PFSK-1 (cell line): ENCODE data around the gene CPSF2.

Experiments used
- FOXP2 ChIP-seq: optimal IDR thresholded peaks from 2 replicates; pipeline ENCODE3; 2011; ENCODE audit warnings: borderline replicate concordance, control low read depth, inconsistent platforms; ENCODE audit not compliant: insufficient read depth; ENCODE audit errors: extremely low read length, extremely low read depth
- POLR2AphosphoS5 ChIP-seq: IDR thresholded peaks from 2 replicates; pipeline ENCODE4 v1.6.1; 2012; ENCODE audit warnings: low read depth, mild to moderate bottlenecking, control low read depth, low read length, moderate library complexity
- SIN3A ChIP-seq: IDR thresholded peaks from 2 replicates; pipeline ENCODE4 v1.6.1; 2012; ENCODE audit warnings: mild to moderate bottlenecking, low read length, moderate library complexity, borderline replicate concordance; ENCODE audit not compliant: insufficient read depth
- TAF1 ChIP-seq: IDR thresholded peaks from 2 replicates; pipeline ENCODE4 v1.6.1; 2012; ENCODE audit warnings: low read length, control low read depth, borderline replicate concordance; ENCODE audit not compliant: insufficient read depth
- TF ChIP-seq, protein P1 (sequence below), 2 experiments: IDR thresholded peaks; 2 replicates each; pipeline versions ENCODE4 v1.6.1 to v1.8.0; 2011 to 2012; ENCODE audit warnings: low read depth in 2 of 2, low read length in 2 of 2, control low read depth in 1 of 2, inconsistent platforms in 1 of 2, mild to moderate bottlenecking in 1 of 2, moderate library complexity in 1 of 2; ENCODE audit not compliant: insufficient read depth in 1 of 2

Gene CPSF2

DNA sequence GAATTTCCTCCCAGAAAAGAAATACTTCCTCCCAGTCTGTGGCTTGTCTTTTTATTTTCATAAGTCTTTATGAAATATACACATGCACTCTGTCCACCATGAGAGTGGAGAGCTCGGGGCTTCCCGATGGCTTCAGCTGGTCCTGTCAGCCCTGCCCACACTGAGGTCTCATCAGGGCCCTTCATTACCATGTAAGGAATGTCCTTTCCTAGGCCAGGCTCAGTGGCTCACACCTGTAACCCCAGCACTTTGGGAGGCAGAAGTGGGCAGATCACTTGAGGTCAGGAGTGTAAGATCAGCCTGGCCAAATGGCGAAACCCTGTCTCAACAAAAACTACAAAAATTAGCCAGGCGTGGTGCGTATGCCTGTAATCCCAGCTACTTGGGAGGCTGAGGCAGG lies 77.0 kb downstream of the CPSF2 start:
- TF ChIP-seq, protein P1, sequence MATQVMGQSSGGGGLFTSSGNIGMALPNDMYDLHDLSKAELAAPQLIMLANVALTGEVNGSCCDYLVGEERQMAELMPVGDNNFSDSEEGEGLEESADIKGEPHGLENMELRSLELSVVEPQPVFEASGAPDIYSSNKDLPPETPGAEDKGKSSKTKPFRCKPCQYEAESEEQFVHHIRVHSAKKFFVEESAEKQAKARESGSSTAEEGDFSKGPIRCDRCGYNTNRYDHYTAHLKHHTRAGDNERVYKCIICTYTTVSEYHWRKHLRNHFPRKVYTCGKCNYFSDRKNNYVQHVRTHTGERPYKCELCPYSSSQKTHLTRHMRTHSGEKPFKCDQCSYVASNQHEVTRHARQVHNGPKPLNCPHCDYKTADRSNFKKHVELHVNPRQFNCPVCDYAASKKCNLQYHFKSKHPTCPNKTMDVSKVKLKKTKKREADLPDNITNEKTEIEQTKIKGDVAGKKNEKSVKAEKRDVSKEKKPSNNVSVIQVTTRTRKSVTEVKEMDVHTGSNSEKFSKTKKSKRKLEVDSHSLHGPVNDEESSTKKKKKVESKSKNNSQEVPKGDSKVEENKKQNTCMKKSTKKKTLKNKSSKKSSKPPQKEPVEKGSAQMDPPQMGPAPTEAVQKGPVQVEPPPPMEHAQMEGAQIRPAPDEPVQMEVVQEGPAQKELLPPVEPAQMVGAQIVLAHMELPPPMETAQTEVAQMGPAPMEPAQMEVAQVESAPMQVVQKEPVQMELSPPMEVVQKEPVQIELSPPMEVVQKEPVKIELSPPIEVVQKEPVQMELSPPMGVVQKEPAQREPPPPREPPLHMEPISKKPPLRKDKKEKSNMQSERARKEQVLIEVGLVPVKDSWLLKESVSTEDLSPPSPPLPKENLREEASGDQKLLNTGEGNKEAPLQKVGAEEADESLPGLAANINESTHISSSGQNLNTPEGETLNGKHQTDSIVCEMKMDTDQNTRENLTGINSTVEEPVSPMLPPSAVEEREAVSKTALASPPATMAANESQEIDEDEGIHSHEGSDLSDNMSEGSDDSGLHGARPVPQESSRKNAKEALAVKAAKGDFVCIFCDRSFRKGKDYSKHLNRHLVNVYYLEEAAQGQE (IDR thresholded peaks at IDR 0.05; ENCODE audit: insufficient read depth in 1 of 2, low read depth in 2 of 2, low read length in 2 of 2): no peak
- TF ChIP-seq FOXP2 (no peak), SIN3A (no peak), POLR2AphosphoS5 (no peak), TAF1 (no peak)

GRCh38 chr14:92199763-92200162 lies 78.0 kb downstream of the CPSF2 start:
- TF ChIP-seq SIN3A (no peak), FOXP2 (no peak), TAF1 (no peak), POLR2AphosphoS5 (no peak)
- TF ChIP-seq, protein P1 (IDR thresholded peaks at IDR 0.05; ENCODE audit: insufficient read depth in 1 of 2, low read depth in 2 of 2, low read length in 2 of 2): no peak

DNA sequence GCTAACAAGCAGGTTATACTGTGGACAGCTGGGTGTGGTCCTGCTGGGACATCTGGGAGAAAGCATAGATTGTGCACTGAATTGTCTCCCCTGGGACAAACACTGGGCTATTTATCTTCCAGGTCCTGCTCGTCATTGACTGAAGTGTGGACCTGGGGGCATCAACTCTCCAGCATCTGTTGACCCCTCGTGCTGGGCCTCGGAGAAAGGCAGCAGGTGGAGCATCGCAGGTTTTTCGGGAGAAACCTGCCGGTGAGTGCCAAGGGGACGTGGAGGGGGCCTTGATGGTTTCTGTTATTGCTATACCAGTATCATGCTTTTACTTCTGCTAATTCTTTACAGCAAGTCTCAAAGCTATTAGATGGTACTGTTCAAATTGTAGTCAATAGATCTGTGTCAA lies 81.3 kb downstream of the CPSF2 start:
- no peak for TF ChIP-seq FOXP2
- TF ChIP-seq, protein P1 (IDR thresholded peaks at IDR 0.05; ENCODE audit: insufficient read depth in 1 of 2, low read depth in 2 of 2, low read length in 2 of 2): no peak
- TF ChIP-seq POLR2AphosphoS5: no peak
- TF ChIP-seq SIN3A: no peak
- no peak for TF ChIP-seq TAF1

GRCh38 chr14:92204792-92205191 lies 83.0 kb downstream of the CPSF2 start:
- TF ChIP-seq POLR2AphosphoS5 (no peak), SIN3A (no peak), FOXP2 (no peak), TAF1 (no peak)
- TF ChIP-seq, protein P1 (IDR thresholded peaks at IDR 0.05; ENCODE audit: insufficient read depth in 1 of 2, low read depth in 2 of 2, low read length in 2 of 2): no peak
